Natural killer cell (primary cell): ENCODE data around the gene RPS6KL1. TPM values are rescaled to one million over a fixed set of nuclear protein-coding genes. Genes with fewer than 3 reads are reported as not detected.

ENCODE experiments used
- ATAC-seq, 3 donors: fragments of 150-1000 bp in 2 of 3; fragments of 200-7000 bp in 1 of 3; cut with Tn5 transposase; 1 replicate in 1 of 3; 2 replicates in 2 of 3; pipeline ENCODE4 v1.10.0; 2021; ENCODE audit warnings: mild to moderate bottlenecking in 2 of 3, moderate library complexity in 2 of 3
- DNase-seq, 2 donors: peaks; one replicate each; pipeline versions ENCODE4 v3.0.0 to v3.0.0-alpha.2; 2013 to 2021; ENCODE audit warnings: mixed read lengths in 1 of 2
- H3K27ac ChIP-seq: one replicate; pipeline ENCODE4 v1.5.1; 2013; ENCODE audit warnings: mild to moderate bottlenecking, low read length
- H3K27me3 ChIP-seq: one replicate; pipeline ENCODE4 v1.6.1; 2013; ENCODE audit warnings: low read length; ENCODE audit not compliant: control insufficient read depth, insufficient read depth
- H3K36me3 ChIP-seq: one replicate; pipeline ENCODE4 v1.6.1; 2013; ENCODE audit warnings: low read length; ENCODE audit not compliant: control insufficient read depth, insufficient read depth
- H3K4me1 ChIP-seq: one replicate; pipeline ENCODE4 v1.6.1; 2013; ENCODE audit warnings: low read length; ENCODE audit not compliant: control insufficient read depth, insufficient read depth
- H3K4me3 ChIP-seq: one replicate; pipeline ENCODE4 v1.5.1; 2013; ENCODE audit warnings: low read length
- H3K9me3 ChIP-seq: one replicate; pipeline ENCODE4 v1.6.1; 2013; ENCODE audit warnings: low read length; ENCODE audit not compliant: control insufficient read depth, insufficient read depth
- H3K27ac Mint-ChIP-seq, 2 donors: one replicate each; pipeline ENCODE4 v1.8.0; 2022; ENCODE audit warnings: mild to moderate bottlenecking in 2 of 2, mixed read lengths in 2 of 2, moderate library complexity in 1 of 2
- H3K27me3 Mint-ChIP-seq, 2 donors: one replicate each; pipeline ENCODE4 v1.8.0; 2022; ENCODE audit warnings: low read depth in 2 of 2, mixed read lengths in 2 of 2
- H3K36me3 Mint-ChIP-seq: one replicate; pipeline ENCODE4 v1.8.0; 2022; ENCODE audit warnings: mixed read lengths
- H3K4me1 Mint-ChIP-seq, 2 donors: one replicate each; pipeline ENCODE4 v1.8.0; 2022; ENCODE audit warnings: mixed read lengths in 2 of 2
- H3K4me3 Mint-ChIP-seq: one replicate; pipeline ENCODE4 v1.8.0; 2022; ENCODE audit warnings: mild to moderate bottlenecking, moderate library complexity, mixed read lengths
- H3K9me3 Mint-ChIP-seq, 2 donors: one replicate each; pipeline ENCODE4 v1.8.0; 2022; ENCODE audit warnings: mixed read lengths in 2 of 2
- whole genome bisulfite sequencing: methylation state at CpG from one replicate; pipeline ENCODE4 v1.1.7; 2013; ENCODE audit warnings: missing lambda C conversion rate; ENCODE audit not compliant: insufficient coverage; 5-methylcytosine and 5-hydroxymethylcytosine counted together
- intact Hi-C: fragments of 100-400 bp; cut with micrococcal nuclease; formaldehyde crosslinking; loops from one replicate; pipeline ENCODE4 v1.14.2; 2022
- total RNA-seq, 4 donors: library from RNA; stranded (reverse); fragments of 120-200 nt in 1 of 4; gene quantifications; one replicate each; pipeline versions ENCODE4 v1.2.3 to v1.2.4, GENCODE V29; 2013 to 2022
- TF ChIP-seq, protein P1 (sequence below): fragments of 200-600 bp; IDR thresholded peaks from one replicate; pipeline ENCODE4 v1.8.0; 2022; ENCODE audit warnings: antibody characterized with exemption

Gene RPS6KL1
- total RNA-seq, 3 donors from 2014 or later (not counting 1 experiment from before 2014, with no cell fraction given): 1.9 to 7.9 (median 2.9) TPM

DNA sequence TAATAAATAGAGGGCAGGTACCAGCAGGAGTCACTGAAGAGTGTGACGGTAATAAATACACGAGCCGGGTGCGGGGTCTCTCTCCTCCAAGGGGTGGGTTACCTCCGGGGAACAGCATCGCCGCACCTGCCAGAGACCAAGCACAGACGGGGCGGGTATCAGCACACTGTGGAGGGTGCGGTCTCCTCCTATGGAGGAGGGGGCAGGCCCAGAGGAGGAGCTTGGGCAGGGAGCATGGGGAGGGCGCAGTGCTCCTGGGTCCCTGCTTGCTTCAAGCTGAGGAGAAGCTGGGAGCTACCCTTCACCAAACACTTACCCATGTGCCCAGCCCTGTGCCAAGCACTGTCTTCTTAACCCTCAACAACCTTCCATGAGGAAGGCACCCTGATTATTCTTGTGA lies 19.5 kb upstream of the RPS6KL1 start:
- TF ChIP-seq, protein P1, sequence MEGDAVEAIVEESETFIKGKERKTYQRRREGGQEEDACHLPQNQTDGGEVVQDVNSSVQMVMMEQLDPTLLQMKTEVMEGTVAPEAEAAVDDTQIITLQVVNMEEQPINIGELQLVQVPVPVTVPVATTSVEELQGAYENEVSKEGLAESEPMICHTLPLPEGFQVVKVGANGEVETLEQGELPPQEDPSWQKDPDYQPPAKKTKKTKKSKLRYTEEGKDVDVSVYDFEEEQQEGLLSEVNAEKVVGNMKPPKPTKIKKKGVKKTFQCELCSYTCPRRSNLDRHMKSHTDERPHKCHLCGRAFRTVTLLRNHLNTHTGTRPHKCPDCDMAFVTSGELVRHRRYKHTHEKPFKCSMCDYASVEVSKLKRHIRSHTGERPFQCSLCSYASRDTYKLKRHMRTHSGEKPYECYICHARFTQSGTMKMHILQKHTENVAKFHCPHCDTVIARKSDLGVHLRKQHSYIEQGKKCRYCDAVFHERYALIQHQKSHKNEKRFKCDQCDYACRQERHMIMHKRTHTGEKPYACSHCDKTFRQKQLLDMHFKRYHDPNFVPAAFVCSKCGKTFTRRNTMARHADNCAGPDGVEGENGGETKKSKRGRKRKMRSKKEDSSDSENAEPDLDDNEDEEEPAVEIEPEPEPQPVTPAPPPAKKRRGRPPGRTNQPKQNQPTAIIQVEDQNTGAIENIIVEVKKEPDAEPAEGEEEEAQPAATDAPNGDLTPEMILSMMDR: no peak
- no peaks in the 10 kb centered on the region for H3K36me3 ChIP-seq
- intact Hi-C loops: no loop called here
- ATAC-seq (no peak), DNase-seq (peak in 1 of 2 donors; percentile 19)
- no peaks in the 10 kb centered on the region for H3K27me3 ChIP-seq
- peaks cover 47% of the 10 kb centered on the region for H3K4me1 ChIP-seq
- Mint-ChIP-seq H3K4me1 (peaks cover 42% of the 10 kb centered on the region in 2 donors), H3K27ac (peak overlapping the region; percentile 89 to 96), H3K36me3 (no peaks in the 10 kb centered on the region), H3K4me3 (peak overlapping the region; percentile 83), H3K9me3 (no peaks in the 10 kb centered on the region), H3K27me3 (no peaks in the 10 kb centered on the region)
- peak overlapping the region; percentile 84 for H3K27ac ChIP-seq
- 81% methylated on average over 11 of the region's 11 CpGs for WGBS
- no peak overlapping the region for H3K4me3 ChIP-seq
- no peaks in the 10 kb centered on the region for H3K9me3 ChIP-seq

- peak overlapping the region; percentile 89 to 96 for H3K27ac Mint-ChIP-seq
- no peaks in the 10 kb centered on the region for H3K36me3 Mint-ChIP-seq
- no peaks in the 10 kb centered on the region for H3K27me3 Mint-ChIP-seq
- Histone ChIP-seq H3K9me3 (no peaks in the 10 kb centered on the region), H3K4me3 (peak overlapping the region; percentile 6), H3K4me1 (peaks cover 47% of the 10 kb centered on the region), H3K27me3 (no peaks in the 10 kb centered on the region), H3K36me3 (no peaks in the 10 kb centered on the region), H3K27ac (peak overlapping the region; percentile 84)
- WGBS: 63% methylated on average over 12 of the region's 12 CpGs
- no peak for ATAC-seq
- no peak for DNase-seq
- TF ChIP-seq, protein P1: no peak
- peak overlapping the region; percentile 83 for H3K4me3 Mint-ChIP-seq
- no peaks in the 10 kb centered on the region for H3K9me3 Mint-ChIP-seq
- peaks cover 42% of the 10 kb centered on the region in 2 donors for H3K4me1 Mint-ChIP-seq
- intact Hi-C loops: no loop called here
Measured at GRCh38 chr14:74942181-74942580, 19.1 kb upstream of the RPS6KL1 start.

DNA sequence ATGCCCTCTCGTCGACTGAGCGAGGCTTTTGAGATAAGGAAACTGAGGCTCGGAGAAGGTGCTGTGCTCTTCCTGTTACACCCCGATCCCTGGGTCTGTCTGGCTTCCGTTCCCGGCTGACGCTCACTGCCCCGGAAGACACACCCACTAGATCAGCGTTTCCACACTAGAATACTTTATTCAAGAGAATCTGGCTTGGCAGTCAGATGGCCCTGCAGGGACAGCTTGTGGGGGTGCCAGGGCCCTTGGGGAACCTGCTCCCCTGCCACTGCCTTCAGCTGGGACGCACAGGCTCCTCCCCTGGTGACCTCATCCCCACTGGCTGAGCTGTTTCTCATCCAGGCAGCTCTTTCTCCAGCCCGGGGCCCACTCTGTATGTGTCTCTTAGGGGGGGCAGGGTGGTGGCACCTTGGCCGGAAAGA lies 18.6 kb upstream of the RPS6KL1 start:
- 5% methylated on average over 13 of the region's 13 CpGs for WGBS
- Mint-ChIP-seq H3K27ac (peak overlapping the region; percentile 89 to 96), H3K36me3 (no peaks in the 10 kb centered on the region), H3K9me3 (no peaks in the 10 kb centered on the region), H3K4me1 (peaks cover 40 to 41% of the 10 kb centered on the region in 2 donors), H3K27me3 (no peaks in the 10 kb centered on the region), H3K4me3 (peak overlapping the region; percentile 83)
- intact Hi-C loops: no loop called here
- ATAC-seq: peak; percentile 59 to 86 (median 63)
- TF ChIP-seq, protein P1: no peak
- Histone ChIP-seq H3K4me3 (peak overlapping the region; percentile 6), H3K27me3 (no peaks in the 10 kb centered on the region), H3K27ac (peak overlapping the region; percentile 84), H3K9me3 (no peaks in the 10 kb centered on the region), H3K36me3 (no peaks in the 10 kb centered on the region), H3K4me1 (peaks cover 45% of the 10 kb centered on the region)
- peak; percentile 59 to 73 for DNase-seq

DNA sequence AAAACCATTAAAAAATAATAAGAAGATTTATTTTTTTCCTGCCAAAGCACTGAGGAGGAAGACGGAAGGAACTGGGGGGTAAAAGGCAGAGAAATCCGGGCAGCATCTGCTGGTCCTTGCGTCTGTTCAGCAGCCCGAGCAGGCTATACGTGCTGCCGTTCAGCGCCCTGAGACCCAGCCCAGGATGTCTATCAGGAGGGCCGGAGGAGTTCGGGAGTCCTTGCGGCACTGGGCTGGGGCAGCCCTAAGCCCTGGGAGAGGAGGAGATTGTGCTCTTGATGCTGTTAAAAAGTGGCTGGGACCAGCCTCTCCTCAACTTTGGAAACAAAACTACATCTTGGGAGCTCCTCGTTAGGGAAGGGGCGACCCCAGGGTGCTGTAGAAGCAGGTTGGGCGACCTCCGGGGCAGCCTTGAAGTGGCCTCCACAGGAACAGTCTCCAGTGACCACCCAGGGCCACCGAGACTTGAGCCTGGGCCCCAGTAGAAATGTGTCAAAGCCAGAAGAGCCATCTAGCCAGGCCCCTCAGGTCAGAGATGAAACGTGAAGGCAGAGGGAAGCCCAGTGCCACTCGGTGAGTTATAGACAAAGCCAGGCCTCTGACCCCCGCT lies 18.0 kb upstream of the RPS6KL1 start:
- peaks cover 39% of the 10 kb centered on the region for H3K4me1 ChIP-seq
- 85% methylated on average over 18 of the region's 18 CpGs for WGBS

More for the DNA sequence above, 18.0 kb upstream of the RPS6KL1 start:
- no peaks in the 10 kb centered on the region for H3K9me3 Mint-ChIP-seq
- Histone ChIP-seq H3K27ac (peak overlapping the region; percentile 84), H3K36me3 (no peaks in the 10 kb centered on the region), H3K9me3 (no peaks in the 10 kb centered on the region), H3K4me3 (peak overlapping the region; percentile 6), H3K27me3 (no peaks in the 10 kb centered on the region)
- no peak for ATAC-seq
- intact Hi-C loops: no loop called here
- H3K4me3 Mint-ChIP-seq: peak overlapping the region; percentile 83
- H3K27ac Mint-ChIP-seq: peak overlapping the region; percentile 89 to 96
- no peaks in the 10 kb centered on the region for H3K27me3 Mint-ChIP-seq
- TF ChIP-seq, protein P1: no peak
- H3K4me1 Mint-ChIP-seq: peaks cover 34% of the 10 kb centered on the region in 2 donors
- no peak for DNase-seq
- no peaks in the 10 kb centered on the region for H3K36me3 Mint-ChIP-seq
